Measurements from ENCODE around the gene POC5. TPM values are rescaled to one million over a fixed set of nuclear protein-coding genes. Genes with fewer than 3 reads are reported as not detected.

Gene POC5
- total and polyA plus RNA-seq, 2 of the 8 experiments (the other 6 are each of a cell fraction or from before 2014, with no cell fraction given): 11.2 to 12.1 TPM

DNA sequence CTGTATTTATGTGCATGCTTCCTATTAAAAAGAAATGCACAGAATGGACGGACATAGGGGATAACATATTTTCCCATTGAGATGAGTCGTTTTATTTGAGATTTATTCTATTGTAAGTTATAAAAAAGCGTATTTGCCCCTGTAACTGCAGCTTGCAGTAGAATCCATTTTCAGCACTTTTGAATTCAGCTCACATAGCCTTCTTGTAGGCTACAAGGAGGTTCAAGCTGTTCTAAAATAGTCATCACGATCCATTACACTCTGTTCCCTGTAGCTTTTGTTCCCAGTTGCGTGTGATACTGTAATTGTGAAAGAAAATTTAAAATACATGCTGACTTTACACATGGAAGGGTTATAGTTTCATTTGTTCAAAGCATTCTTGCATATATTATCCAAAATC, 40.9 kb upstream of the POC5 start:
- H3K14ac ChIP-seq (ENCODE audit: insufficient read length): no peak overlapping the region
- no peak overlapping the region for H4K91ac ChIP-seq (replicated peaks; ENCODE audit: insufficient read length, low read length)
- no peak overlapping the region for H4K8ac ChIP-seq (ENCODE audit: extremely low read depth, insufficient read depth, low read length)
- H4K5ac ChIP-seq (ENCODE audit: insufficient read length, low read depth, low read length): no peak overlapping the region
- no peaks in the 10 kb centered on the region for H3K4me1 ChIP-seq (replicated peaks in 1 of 4; ENCODE audit: control insufficient read depth in 3 of 4, insufficient read depth in 4 of 4, low read length in 3 of 4)
- no peak overlapping the region for H2BK20ac ChIP-seq (ENCODE audit: low read length)
- H3K23ac ChIP-seq (ENCODE audit: insufficient read length): no peak overlapping the region
- no peak overlapping the region for H3K18ac ChIP-seq (ENCODE audit: extremely low read depth, low read length)
- no peak overlapping the region for H3K9ac ChIP-seq (replicated peaks in 1 of 4; ENCODE audit: extremely low read depth in 1 of 4, low read depth in 3 of 4, low read length in 3 of 4)
- no peaks in the 10 kb centered on the region for H3K9me3 ChIP-seq (ENCODE audit: insufficient read depth in 2 of 2, low read depth in 1 of 2, low read length in 1 of 2)
- H2BK12ac ChIP-seq (ENCODE audit: low read depth, low read length): no peak overlapping the region
- H3K79me1 ChIP-seq (ENCODE audit: low read depth, low read length): no peaks in the 10 kb centered on the region
- H2AFZ ChIP-seq (ENCODE audit: low read length): no peak overlapping the region
- no peak for TF ChIP-seq SUZ12 (IDR thresholded peaks at IDR 0.05; ENCODE audit: low read length)
- no peak for TF ChIP-seq EP300 (IDR thresholded peaks at IDR 0.05; ENCODE audit: borderline replicate concordance in 1 of 2, low read depth in 2 of 2, low read length in 2 of 2)
- TF ChIP-seq ZNF274 (IDR thresholded peaks at IDR 0.05; ENCODE audit: borderline replicate concordance, extremely low read depth, low read length): no peak
- TF ChIP-seq CEBPB (IDR thresholded peaks at IDR 0.05; ENCODE audit: low read depth, low read length): no peak
- TF ChIP-seq POLR2A (IDR thresholded peaks at IDR 0.05; ENCODE audit: control extremely low read depth in 1 of 2, low read depth in 2 of 2, low read length in 2 of 2): no peak
- TF ChIP-seq TEAD4 (IDR thresholded peaks at IDR 0.05; ENCODE audit: low read depth, low read length): no peak
- no peak overlapping the region for H3K56ac ChIP-seq (replicated peaks; ENCODE audit: insufficient read length, low read depth, low read length)
- H3K27ac ChIP-seq (ENCODE audit: low read depth, low read length): no peak overlapping the region
- no peak overlapping the region for H2BK120ac ChIP-seq (replicated peaks; ENCODE audit: low read depth, low read length)
- no peak overlapping the region for H3K4ac ChIP-seq (replicated peaks; ENCODE audit: insufficient read length, low read depth, low read length)
- no peak overlapping the region for H2BK15ac ChIP-seq (ENCODE audit: low read length)
- H3K4me2 ChIP-seq (ENCODE audit: insufficient read depth in 1 of 2, low read depth in 2 of 2, low read length in 2 of 2): no peak overlapping the region
- FAIRE-seq (no peak), DNase-seq (ENCODE audit: low read depth in 1 of 2, low spot score in 2 of 2) (no peak)
- no peaks in the 10 kb centered on the region for H4K20me1 ChIP-seq (replicated peaks in 1 of 2; ENCODE audit: control insufficient read depth in 1 of 2, insufficient read depth in 2 of 2, low read length in 2 of 2)
- WGBS, 2 experiments (ENCODE audit: extremely low coverage in 1 of 2, insufficient coverage in 1 of 2, insufficient read length in 1 of 2, insufficient replicate concordance in 2 of 2, low coverage in 1 of 2, low lambda C conversion rate in 2 of 2, missing lambda C conversion rate in 1 of 2): 88% methylated on average over 5 of the region's 5 CpGs; no CpG with 5 or more reads in 1 of the 2 experiments
- CTCF ChIA-PET (ENCODE audit: partially characterized antibody): no interaction called here
- no peaks in the 10 kb centered on the region for H3K79me2 ChIP-seq (ENCODE audit: control insufficient read depth in 1 of 2, insufficient read depth in 2 of 2, low read length in 2 of 2)
- H3K23me2 ChIP-seq (ENCODE audit: low read depth, low read length): no peaks in the 10 kb centered on the region
- POLR2A ChIA-PET (ENCODE audit: partially characterized antibody): no interaction called here
- no peaks in the 10 kb centered on the region for H3K27me3 ChIP-seq (replicated peaks in 1 of 4; ENCODE audit: control insufficient read depth in 3 of 4, extremely low read depth in 1 of 4, insufficient read depth in 3 of 4, low read length in 3 of 4)
- H3K36me3 ChIP-seq (ENCODE audit: control insufficient read depth in 2 of 4, insufficient read depth in 4 of 4, low read length in 3 of 4): no peaks in the 10 kb centered on the region
- no peak overlapping the region for H3K4me3 ChIP-seq (ENCODE audit: extremely low read depth in 1 of 4, insufficient read depth in 2 of 4, low read depth in 3 of 4, low read length in 4 of 4)
- H2AK5ac ChIP-seq (ENCODE audit: low read depth, low read length): no peak overlapping the region
- H2BK5ac ChIP-seq (ENCODE audit: low read depth, low read length): no peak overlapping the region

Measured in H1 (cell line).